ENCODE data around the gene MOK.

DNA sequence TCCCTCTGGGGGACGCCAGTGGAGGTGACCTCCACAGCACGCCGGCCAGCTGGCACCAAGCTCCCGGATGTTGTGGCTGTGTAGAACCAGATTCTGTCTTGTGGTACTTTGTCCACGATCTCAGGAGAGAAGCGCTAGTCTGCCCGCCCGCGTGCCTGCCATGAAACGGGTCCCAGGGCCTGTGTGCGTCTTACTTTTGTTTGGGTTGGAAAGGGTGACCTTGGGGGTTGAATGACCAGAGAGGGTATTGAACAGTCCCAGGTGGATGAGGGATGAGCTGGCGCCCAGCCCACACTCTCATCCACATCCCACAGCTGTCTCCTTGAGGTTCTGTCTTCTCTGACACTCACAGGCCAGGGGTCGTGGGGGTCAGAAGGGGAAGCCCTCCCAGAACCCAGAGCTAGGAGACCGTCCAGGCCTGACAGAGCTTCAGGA lies 87.0 kb downstream of the MOK start:
- TF ChIP-seq, protein P1, sequence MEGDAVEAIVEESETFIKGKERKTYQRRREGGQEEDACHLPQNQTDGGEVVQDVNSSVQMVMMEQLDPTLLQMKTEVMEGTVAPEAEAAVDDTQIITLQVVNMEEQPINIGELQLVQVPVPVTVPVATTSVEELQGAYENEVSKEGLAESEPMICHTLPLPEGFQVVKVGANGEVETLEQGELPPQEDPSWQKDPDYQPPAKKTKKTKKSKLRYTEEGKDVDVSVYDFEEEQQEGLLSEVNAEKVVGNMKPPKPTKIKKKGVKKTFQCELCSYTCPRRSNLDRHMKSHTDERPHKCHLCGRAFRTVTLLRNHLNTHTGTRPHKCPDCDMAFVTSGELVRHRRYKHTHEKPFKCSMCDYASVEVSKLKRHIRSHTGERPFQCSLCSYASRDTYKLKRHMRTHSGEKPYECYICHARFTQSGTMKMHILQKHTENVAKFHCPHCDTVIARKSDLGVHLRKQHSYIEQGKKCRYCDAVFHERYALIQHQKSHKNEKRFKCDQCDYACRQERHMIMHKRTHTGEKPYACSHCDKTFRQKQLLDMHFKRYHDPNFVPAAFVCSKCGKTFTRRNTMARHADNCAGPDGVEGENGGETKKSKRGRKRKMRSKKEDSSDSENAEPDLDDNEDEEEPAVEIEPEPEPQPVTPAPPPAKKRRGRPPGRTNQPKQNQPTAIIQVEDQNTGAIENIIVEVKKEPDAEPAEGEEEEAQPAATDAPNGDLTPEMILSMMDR (IDR thresholded peaks at IDR 0.05) = no peak
- no peak for TF ChIP-seq POLR2A (IDR thresholded peaks at IDR 0.05)

All from ovary (tissue), 3 donors.